KG1 (cell line): ENCODE results near the gene MYO1E.
"Not testable (repeated sequence)": the region's sequence is repeated elsewhere in the genome, so short reads cannot be mapped to it uniquely, and the experiment has no call there.

ENCODE experiments used
- DNase-seq: peaks from one replicate; lab custom pipeline; 2025; lab: John Stamatoyannopoulos, UW

MYO1E gene

DNA sequence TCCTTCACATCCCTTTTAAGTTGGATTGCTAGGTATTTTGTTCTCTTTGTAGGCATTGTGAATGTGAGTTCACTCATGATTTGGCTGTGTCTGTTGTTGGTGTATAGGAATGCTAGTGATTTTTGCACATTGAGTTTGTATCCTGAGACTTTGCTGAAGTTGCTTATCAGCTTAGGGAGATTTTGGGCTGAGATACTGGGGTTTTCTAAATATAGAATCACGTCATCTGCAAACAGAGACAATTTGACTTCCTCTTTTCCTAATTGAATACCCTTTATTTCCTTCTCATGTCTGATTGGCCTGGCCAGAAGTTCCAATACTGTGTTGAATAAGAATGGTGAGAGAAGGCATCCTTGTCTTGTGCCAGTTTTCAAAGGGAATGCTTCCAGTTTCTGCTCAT, 245.4 kb downstream of the MYO1E start:
- DNase-seq, result not testable (repeated sequence)

- DNase-seq, result not testable (repeated sequence)
These were observed 247.0 kb downstream of the MYO1E start for GRCh38 chr15:59125683-59126082.

GRCh38 chr15:59124261-59124660, 248.4 kb downstream of the MYO1E start:
- DNase-seq, result no peak

DNA sequence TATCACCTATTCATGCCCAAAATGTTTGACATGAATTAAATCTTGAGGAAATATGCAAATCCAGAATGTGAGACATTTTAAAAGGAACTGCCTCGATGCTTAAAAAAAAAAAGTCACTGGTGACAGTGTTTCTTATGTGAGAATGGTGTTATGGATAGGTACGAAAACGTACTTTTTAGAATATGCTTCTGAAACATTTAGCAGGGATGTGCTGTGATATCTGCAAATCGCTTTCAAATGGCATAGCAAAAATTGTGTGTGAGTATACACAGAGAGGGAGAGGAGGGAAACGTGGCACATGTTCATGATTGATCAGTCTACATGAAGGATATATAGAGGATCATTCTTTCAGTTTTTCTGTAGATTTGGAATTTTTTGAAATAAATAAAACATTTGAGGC, 251.7 kb downstream of the MYO1E start:
- DNase-seq, result no peak

DNA sequence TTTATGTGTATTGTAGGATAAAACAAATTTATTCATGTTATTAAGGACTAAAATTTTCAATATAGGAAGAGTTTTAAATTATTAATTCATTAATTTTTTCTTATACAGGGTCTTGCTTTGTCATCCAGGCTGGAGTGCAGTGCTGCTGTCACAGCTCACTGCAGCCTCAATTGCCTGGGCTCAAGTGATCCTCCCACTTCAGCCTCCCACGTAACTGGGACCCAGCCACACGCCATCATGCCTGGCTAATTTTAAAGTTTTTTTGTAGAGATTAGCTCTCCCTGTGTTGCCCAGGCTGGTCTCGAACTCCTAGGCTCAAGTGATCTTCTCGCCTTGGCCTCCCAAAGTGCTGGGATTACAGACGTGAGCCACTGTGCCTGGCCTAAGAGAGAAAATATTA, 253.0 kb downstream of the MYO1E start:
- no peak for DNase-seq

DNA sequence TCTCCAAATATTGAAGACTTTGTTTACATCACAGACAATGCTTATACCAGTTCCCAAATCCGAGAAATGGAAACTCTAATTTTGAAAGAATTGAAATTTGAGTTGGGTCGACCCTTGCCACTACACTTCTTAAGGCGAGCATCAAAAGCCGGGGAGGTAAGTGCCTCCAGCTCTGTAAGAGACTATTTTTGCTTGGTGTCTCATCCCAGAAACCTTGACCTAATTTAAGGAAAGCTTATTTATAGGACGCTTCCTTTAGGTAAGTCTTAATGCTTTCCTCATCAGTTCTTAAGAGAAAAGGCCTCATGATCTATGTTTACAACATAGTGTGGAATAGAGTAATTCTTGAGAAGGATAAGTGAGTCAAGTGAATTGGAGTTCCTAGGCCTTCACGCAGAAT, 255.9 kb downstream of the MYO1E start:
- no peak for DNase-seq

GRCh38 chr15:59116141-59116540, 256.5 kb downstream of the MYO1E start:
- DNase-seq, result no peak

DNA sequence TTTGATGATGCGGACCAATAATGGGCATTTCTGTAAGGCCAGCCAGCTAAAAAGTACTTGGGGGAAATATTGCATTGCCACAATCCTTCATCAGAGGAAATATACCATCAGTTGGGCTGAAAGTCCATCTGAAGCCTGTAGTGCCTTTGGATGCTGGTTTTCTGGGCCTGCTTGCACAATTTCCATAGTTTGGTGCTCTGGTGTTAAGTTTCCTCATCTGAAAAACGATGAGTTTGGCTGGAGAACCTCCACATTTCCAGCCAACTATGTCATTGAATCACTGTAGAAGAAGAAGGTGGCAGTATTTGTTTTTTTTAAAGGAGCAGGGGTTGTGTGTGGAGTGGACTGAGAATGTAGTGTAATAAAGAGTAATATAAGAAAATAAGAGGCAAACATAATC, 257.6 kb downstream of the MYO1E start:
- DNase-seq, result no peak

GRCh38 chr15:59111251-59111650, 261.4 kb downstream of the MYO1E start:
- DNase-seq, result no peak

- DNase-seq, result no peak
These were observed 266.8 kb downstream of the MYO1E start for GRCh38 chr15:59105854-59106253.

DNA sequence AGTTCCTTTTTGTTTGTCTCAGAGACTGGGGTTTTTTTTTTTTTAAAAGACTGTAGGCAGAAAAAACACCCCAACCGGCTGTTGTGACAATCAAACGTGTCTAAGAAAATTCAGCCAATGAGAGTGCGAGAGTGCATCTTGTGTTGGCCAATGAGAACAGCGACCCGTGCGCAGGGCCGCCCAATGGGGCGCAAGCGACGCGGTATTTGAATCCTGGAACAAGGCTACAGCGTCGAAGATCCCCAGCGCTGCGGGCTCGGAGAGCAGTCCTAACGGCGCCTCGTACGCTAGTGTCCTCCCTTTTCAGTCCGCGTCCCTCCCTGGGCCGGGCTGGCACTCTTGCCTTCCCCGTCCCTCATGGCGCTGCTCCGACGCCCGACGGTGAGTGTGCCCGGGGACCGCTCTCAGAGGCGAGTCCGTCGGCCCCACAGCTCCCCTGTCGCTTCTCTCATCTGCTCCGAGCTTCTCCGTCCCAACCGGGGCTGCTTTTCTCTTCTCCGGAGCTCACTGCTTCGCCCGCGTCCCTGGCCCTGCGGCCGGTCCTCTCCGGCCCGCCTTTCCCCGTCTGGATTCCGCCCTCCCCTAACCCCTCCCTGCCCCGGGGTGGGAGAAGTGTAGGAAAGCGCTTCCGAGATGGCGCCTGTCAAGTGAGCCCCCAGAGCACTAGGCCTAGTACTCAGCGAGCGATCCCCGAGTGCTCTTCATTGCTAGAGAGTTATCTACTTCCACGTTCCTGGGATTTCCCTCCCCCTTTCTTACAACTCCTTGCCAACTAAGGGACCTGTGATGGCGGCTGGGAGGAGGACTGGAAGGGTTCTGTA, 267.5 kb downstream of the MYO1E start, which contains the start of gene CCNB2:
CCNB2 (plus strand) TSS at position 235 of the 821 bp plus-strand sequence; CDS start at position 358, 123 bp downstream.
- DNase-seq, result peak; percentile 82

- no peak for DNase-seq
These were observed 268.1 kb downstream of the MYO1E start for GRCh38 chr15:59104602-59104911.

DNA sequence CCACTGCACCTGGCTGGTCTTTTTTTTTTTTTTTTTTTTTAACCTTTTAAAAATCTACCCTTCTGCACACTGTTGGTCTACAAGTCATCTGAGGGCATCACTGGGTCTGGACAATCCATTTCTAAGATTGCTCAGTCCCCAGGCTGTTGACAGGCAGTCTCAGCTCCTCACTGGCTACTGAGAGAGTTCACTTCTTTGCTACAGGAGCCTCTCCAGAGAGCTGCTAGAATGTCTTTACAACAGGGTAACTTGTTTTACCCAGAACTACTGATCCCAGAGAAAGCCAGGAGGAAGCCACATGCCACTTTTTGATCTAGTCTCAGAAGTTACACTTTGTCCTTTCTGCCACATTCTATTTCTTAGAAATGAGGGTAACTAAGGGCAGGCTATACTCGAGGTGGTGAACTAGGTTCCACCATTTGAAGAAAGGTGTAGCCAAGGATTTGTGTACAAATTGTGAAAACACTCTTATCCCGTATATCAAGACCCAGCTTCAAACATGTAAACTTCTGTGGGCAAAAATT, 273.4 kb downstream of the MYO1E start:
- DNase-seq, result no peak

- no peak for DNase-seq
These were observed 276.2 kb downstream of the MYO1E start for GRCh38 chr15:59096429-59096828.

DNA sequence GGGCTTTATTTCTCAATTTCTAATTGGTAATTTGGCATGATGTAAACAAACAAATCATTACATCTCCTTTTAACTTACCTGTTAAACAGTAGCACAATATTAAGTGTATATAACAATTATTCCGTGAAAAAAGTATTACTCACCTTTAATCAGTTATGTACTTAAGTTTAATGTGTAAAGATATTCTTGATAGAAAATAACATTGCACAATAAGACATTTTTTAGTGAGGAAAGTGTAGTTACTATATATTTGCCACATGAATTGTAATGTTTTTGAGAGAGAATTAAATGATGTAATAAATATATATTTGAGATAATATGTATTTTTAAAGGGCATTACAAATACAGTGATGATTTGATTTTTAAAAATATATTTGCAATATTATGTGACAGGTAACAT, 278.6 kb downstream of the MYO1E start:
- DNase-seq, result no peak

DNA sequence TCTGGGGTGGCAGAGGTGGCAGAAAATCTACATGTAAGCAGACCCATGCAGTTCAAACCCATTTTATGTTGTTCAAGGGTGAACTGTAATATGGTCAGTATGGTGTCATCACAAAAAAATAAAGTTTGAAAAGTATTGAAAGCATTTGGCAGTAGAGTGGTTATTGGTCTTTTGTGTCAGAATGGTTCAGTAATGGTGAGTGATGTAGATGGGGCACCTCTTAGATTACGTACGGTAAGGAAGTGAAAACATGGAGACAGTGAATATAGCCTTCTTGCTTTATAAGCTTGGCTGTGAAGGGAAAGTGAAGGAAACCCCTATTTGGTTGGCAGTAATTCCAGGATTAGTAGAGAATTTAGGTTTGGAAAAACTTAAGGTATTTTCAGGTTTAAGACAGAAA, 284.9 kb downstream of the MYO1E start:
- DNase-seq, result no peak
